ENCODE results near the gene ARAP2.
A peak's percentile ranks its signal among the peaks of the same experiment; 100 is the strongest.

ARAP2 gene

DNA sequence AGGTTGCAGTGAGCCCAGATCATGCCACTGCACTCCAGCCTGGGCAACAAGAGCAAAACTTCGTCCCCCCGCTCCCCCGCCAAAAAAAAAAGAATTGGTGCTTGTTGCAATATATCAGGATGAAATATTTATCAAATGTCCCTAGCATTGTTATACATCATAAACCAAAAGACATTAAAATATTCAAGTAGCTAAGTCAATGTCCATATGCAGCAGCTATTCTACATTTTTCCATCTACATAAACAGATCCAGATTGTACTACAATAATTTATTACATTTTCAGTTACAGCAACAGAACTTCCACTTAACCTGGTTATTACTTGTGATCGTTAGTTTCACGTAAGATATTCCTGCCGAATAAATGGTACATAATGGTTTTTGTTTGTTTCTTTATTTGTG is 64.1 kb downstream of the ARAP2 start:
- DNase-seq (ENCODE audit: low read depth) = no peak

DNA sequence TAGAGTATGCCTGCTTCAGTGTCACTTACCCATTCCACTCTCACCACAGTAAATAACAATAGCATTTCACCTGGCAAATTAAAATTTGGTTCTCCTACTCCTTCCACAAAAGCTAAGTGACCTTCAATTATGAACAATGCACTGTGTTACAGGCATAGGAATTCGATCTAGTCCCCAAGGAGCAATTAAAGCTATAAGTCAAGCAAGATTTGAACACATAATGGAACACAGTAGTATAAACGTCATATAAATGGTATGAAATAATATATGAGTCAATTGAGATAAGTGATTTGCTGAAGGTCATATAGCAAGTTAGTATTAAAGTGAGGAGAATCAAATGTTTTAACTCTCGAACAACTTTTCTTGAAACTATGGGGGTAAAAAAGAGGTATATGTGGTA is 65.8 kb downstream of the ARAP2 start:
- DNase-seq (ENCODE audit: low read depth) = no peak

- no peak for DNase-seq (ENCODE audit: low read depth)
Measured at GRCh38 chr4:36177946-36178345, 66.4 kb downstream of the ARAP2 start.

DNA sequence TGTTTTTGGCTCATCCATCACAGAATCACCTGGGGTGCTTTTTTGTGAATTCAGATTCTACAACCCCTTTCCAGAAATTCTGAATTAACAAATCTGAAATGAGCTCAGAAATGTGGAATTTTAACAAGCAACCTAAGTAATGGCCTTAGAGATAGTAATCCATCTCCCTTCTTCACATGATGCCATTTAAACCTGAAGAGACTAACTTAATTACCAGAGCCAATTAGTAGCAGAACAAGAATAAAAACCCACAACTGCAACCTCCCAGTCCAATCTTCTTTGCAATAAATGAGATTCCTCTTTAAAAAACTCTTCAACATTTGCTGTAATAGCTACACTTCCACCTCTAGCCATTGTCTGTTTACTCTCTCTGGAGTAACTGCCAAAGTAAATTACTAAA is 69.7 kb downstream of the ARAP2 start:
- DNase-seq (ENCODE audit: low read depth) = no peak

GRCh38 chr4:36173905-36174304 is 70.4 kb downstream of the ARAP2 start:
- DNase-seq (ENCODE audit: low read depth) = no peak

- DNase-seq (ENCODE audit: low read depth) = no peak
Measured at GRCh38 chr4:36172656-36173055, 71.7 kb downstream of the ARAP2 start.

DNA sequence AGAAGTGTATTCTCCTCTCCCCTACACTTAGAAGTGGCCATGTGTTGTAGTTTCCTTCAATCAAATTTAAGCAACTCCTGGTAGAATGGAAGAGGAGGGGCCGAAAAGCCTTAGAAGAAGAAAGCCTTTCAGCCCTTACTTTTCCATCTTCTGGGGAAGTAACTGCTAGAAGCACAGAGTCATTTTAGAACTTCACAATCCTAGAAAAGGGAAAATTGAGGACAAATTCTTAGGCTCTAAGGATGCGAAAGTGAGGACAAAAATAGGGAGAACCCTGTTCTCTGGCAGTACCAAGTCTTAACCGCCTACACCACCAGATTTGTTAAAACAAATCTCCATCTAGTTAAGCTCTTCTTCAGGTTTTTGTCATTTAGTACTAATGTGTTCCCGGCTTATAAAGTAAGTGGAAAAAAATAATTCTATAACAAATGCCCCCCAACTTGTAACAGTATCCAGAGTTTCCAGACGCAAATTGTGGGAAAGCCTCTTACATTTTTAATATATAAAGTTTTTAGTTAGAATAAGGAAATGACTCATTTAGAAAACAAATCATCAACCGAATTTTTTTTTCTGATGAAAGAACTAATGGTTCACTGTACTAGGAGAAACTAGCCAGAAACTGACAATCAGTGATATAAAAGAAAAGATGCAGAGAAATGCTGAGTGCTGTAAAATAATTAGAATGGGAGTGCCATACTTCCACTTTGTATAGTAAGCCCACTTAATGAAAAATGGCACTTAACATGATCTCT is 76.0 kb downstream of the ARAP2 start:
- no peak for DNase-seq (ENCODE audit: low read depth)

DNA sequence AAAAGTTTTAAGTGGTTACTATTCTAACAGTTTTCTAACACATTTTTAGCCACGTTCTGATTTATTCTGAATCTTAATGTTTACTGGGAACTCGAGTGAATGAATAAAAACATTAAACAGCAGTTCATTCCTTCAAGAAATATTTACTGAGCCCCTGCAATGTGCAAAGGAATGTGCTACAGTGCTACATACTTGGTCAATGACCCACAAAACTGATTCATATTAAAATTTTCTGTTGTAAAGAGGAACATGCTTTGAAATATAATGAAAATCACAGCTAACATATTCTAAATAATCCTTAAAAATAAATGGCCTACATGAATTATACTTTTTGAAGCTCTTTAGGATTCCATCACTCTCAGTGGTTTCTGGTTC is 78.7 kb downstream of the ARAP2 start:
- DNase-seq (ENCODE audit: low read depth) = no peak

GRCh38 chr4:36164900-36165630 is 79.2 kb downstream of the ARAP2 start:
- no peak for DNase-seq (ENCODE audit: low read depth)

- no peak for DNase-seq (ENCODE audit: low read depth)
Measured at GRCh38 chr4:36163198-36163597, 81.1 kb downstream of the ARAP2 start.

GRCh38 chr4:36159208-36159607 is 85.1 kb downstream of the ARAP2 start:
- no peak for DNase-seq (ENCODE audit: low read depth)

GRCh38 chr4:36152735-36153134 is 91.6 kb downstream of the ARAP2 start:
- no peak for DNase-seq (ENCODE audit: low read depth)

DNA sequence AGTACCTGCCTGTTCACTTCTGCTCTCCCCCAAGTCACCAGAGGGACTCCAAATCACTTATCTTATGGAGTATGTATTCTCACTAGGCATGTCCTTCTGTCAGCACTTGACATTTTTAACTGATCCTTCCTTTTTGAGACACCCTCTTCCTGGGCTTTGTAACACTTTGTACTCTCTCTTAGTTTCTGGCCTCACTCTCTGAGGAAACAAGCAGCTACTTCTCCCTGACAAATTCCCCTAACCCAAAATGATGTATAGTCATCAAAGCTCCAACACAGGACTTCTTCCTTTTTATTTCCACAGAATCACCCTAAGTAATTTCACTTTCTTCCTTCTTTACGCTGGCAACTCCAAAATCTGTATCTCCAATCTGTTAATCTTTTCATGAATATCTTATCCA is 101.8 kb downstream of the ARAP2 start:
- DNase-seq (ENCODE audit: low read depth) = no peak

DNA sequence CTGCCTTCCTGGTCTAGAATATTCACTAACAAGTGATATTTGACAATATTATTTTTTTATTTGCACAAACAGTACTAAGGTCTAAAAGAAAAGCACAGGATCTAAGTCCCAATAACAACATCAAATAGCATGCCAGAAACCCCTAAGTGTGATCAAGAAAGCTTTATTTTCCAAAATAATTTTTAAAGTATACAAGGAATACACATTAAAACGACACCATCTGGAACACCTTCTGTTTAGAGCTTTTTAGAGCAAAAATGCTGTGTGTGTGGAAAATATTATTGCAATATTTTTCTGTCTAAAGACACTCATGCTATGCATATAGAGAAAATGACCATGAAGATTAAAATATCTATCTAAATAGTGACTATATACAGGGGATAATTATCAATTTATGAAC is 103.1 kb downstream of the ARAP2 start:
- no peak for DNase-seq (ENCODE audit: low read depth)

GRCh38 chr4:36140421-36140820 is 103.9 kb downstream of the ARAP2 start:
- no peak for DNase-seq (ENCODE audit: low read depth)

- peak; percentile 30 for DNase-seq (ENCODE audit: low read depth)
Measured at GRCh38 chr4:36138220-36138619, 106.1 kb downstream of the ARAP2 start.

- no peak for DNase-seq (ENCODE audit: low read depth)
Measured at GRCh38 chr4:36137336-36137735, 107.0 kb downstream of the ARAP2 start.

- DNase-seq (ENCODE audit: low read depth) = no peak
Measured at GRCh38 chr4:36133658-36134057, 110.7 kb downstream of the ARAP2 start.

GRCh38 chr4:36133086-36133485 is 111.2 kb downstream of the ARAP2 start:
- DNase-seq (ENCODE audit: low read depth) = no peak

DNA sequence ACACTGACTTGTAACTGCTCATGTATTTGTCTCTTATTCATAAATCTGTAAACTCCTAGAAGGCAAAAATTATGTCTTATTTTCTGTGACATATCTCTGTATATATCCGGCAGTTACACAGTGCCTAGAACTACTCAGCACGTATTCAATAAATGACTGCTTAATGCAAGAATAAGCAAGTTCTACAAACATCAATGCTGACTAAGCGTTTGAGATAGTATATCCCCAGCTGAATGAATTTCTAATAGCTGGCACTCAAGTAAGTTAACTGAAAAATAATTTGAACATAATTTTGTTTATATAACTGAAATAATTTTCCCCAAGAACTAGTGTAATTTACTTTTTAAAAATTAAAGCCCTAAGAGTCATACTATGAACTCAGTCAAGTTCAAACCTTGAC is 113.7 kb downstream of the ARAP2 start:
- no peak for DNase-seq (ENCODE audit: low read depth)

DNA sequence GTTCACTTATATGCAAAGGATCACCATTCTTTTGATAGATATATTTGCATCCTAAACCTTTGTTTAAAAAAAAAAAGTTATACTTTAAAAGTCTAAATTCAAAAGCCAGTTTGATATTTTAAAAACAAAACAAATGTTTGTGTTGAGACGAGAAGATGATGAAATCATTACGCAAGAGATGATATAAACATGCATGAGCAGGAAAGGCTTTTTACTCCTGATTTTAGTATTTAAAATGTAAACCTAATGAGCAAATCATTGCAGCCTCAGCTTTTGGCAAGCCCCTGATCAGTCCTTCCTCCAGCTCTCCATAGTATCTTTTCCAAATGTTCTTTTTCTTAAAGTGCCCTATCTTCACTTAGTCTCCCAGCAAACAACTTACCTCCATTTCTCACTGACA is 115.6 kb downstream of the ARAP2 start:
- no peak for DNase-seq (ENCODE audit: low read depth)

- DNase-seq (ENCODE audit: low read depth) = no peak
Measured at GRCh38 chr4:36123906-36124305, 120.4 kb downstream of the ARAP2 start.

- no peak for DNase-seq (ENCODE audit: low read depth)
Measured at GRCh38 chr4:36115312-36115711, 129.0 kb downstream of the ARAP2 start.

DNA sequence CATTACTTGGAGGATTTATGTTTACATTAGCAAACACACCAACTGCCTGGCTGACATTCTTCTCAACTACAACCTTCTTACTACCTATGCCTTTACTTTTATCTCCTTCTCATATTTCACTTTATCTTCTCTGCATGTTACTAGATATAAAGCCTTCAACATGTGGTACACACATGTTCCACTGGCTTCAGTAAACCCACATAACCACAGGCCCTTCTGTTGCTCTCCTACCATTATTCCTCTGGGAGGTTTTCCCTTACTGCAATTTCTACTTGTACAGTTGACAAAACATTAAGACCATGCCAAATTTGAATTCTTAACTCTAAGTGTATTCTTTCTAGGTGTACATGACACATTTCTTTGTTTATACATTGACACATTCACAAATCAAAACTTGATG is 133.1 kb downstream of the ARAP2 start:
- DNase-seq (ENCODE audit: low read depth) = peak; percentile 24

All from HS-5 (cell line).